HS-5 (cell line): ENCODE data around the gene SPINT2.
"Not testable (repeated sequence)": the region's sequence is repeated elsewhere in the genome, so short reads cannot be mapped to it uniquely, and the experiment has no call there.

Experiments used
- DNase-seq: peaks from one replicate; pipeline ENCODE4 v3.0.0-alpha.2; 2012; ENCODE audit warnings: low read depth

SPINT2 gene, protein sequence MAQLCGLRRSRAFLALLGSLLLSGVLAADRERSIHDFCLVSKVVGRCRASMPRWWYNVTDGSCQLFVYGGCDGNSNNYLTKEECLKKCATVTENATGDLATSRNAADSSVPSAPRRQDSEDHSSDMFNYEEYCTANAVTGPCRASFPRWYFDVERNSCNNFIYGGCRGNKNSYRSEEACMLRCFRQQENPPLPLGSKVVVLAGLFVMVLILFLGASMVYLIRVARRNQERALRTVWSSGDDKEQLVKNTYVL

DNA sequence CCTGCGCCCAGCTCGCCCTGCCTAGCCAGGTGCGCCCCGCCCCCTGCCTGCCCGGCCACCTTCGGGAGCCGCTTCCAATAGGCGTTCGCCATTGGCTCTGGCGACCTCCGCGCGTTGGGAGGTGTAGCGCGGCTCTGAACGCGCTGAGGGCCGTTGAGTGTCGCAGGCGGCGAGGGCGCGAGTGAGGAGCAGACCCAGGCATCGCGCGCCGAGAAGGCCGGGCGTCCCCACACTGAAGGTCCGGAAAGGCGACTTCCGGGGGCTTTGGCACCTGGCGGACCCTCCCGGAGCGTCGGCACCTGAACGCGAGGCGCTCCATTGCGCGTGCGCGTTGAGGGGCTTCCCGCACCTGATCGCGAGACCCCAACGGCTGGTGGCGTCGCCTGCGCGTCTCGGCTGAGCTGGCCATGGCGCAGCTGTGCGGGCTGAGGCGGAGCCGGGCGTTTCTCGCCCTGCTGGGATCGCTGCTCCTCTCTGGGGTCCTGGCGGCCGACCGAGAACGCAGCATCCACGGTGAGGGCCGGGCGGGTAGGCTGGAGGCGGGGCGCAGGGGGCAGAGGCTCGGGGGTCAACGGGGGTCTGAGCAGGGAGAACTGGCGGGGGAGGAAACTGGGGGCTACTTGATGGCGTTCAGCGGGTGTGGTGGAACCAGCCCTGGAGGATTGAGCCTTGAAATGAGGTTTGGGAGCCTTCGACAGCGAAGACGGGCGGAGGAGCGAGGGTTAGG is at the start of gene SPINT2:
SPINT2 (plus strand) TSS at position 88 of the 727 bp plus-strand sequence; CDS start at position 408, 320 bp downstream.
- no peak for DNase-seq

DNA sequence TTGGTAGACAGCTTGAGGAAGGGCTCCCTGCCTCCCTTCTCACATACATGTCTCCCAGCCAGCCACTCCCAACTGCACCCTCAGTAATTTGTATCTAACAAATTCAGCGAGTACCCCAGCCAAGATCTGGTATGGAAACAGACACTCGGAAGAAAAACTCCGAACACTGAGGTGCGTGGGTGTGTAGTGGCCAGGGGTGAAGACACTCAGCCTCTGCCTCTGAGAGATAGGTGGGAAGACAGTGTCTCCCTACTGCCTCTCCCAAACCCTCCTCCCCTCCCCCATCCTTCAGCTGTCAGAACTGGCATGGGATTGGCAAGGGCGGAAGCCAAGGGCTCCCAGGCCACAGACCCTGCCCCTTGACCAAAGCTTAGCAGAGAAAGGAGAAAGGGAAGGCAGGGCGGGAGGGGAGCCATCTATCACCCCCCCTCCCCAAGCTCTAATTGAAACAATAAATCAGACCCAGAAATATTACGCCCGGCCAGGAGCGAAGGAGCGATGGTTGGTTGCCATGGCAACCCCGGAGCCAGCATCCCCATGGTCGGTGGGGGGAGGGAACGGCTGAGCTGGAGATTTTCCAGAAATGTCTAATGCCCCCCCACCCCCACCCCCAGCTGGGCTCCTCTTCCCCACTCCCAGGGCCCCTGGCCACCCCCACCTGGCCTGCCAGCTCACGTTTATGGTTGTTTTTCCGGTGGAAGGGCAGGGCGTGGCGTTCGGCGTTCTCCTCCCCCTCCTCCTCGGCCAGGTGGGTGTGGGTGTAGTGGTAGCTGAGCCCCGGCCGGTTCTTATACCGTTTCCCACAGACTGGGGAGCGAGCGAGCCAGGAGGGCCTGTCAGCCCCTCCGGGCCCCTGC is 47.4 kb upstream of the SPINT2 start:
- no peak for DNase-seq

DNA sequence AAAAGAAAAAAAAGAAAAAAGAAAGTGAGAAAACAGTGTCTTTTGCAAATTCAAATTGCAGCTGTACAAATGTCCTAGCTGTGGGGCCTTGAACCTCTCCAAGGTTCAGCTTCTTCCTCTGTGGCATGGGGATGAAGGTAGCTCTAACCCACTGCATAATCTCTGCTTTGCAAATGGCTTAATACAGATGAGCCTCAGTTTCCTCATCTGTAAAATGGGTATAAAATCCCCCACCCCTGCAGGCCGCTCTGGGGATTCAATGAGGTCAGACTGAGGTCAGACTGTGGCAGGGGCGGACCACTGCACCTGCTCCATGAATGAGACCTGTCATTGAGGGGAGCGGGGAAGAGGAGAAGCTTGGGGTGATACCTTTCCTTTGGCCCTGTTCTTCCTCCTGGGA is 46.2 kb upstream of the SPINT2 start:
- DNase-seq = no peak

DNA sequence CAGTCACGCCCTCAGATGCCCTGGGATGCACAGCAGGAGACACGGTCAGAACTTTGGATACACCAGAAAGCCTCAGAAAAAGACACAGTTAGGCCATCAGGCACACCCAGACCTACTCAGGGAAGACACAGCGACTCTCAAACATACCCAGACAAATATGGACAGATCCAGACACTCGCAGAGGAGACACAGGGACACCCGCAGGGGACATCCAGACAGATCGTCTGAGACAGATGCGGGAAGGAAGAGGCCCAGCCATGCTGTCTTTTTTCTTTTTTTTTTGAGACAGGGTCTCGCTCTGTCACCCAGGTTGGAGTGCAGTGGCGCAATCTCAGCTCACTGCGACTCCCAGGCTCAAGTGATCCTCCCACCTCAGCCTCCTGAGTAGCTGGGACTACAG is 45.2 kb upstream of the SPINT2 start:
- no peak for DNase-seq

DNA sequence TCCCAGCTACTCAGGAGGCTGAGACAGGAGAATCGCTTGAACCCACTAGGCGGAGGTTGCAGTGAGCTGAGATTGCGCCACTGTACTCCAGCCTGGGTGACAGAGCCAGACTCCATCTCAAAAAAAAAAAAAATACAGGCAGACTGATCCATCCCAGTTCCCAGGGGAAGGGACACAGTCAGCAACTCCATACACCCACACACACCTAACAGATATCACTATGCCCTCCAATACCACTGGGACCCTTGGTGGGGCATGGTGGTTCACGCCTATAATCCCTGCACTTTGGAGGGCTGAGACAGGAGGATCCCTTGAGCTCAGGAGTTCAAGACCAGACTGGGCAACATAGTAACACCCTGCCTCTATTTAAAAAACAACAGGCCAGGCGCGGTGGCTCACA is 43.0 kb upstream of the SPINT2 start:
- DNase-seq = no peak

DNA sequence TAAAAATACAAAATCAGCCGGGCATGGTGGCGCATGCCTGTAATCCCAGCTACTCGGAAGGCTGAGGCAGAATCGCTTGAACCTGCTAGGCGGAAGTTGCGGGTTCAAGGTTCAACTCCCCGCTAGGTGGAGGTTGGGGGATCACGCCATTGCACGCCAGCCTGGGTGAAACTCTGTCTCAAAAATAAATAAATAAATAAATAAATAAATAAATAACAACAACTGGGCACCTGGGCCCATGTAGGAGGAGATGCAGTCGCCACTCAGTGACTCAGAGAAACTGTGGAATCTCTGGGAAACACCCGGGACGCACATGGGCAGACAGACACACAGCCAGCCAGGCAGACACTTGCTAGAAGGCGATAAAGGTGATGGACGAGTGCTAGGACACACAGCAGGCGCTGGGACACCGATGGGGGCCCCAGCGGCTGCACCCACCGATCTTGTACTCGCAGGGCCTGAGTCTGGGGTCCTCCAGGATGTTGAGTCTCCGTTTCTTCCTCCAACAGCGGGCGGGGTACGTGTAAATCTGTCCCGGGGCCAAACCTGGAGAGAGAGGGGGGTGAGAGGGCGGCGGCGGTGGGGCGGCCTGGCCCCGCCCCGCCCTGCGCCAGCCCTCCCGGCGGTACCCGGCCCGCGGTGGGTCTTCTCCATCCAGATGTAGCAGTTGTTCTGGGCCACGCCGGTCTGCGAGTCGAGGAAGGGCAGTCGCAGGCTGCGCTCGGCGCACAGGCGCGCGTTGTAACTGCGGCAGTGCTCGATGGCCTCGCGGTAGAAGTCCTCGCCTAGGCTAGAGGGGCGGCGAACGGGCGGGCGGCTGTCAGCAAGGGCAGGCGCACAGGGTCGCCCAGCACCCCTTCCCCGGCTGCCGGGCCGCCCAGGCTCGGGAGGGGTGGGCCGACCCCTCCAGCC is 42.2 kb upstream of the SPINT2 start:
- no peak for DNase-seq

DNA sequence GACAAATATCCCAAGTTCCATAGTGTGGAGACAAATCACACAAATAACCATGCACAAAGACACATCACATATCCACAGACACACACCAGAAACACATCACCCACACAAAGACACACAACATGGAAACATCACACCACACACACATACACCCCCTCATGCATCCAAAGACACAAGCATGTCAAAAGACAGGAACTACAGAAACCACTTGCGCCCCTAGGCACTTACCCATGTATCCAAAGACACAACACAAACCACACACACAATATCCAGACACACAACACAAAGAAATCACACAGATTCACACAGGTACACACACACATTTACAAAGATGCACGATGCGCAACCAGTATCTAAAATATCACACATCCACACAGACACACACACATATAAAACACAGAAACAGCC is 41.3 kb upstream of the SPINT2 start:
- no peak for DNase-seq

DNA sequence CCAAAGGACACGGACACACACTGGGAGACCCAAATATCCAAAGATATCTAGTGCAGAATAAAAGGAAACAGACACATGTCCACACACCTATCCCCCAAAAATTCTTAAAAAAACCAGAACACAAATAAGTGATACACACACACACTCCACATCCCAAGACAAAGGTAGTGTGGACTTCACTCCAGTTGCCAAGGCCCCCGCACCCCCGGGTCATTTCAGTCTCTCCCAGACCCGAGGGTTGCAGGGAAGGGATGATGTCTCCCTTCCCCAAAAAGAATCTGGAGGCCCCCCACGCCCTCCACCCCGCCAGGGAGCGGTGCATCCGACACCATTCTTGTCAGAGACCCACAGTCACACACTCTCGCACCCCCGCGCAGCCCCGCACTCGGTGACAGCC is 40.8 kb upstream of the SPINT2 start:
- no peak for DNase-seq

DNA sequence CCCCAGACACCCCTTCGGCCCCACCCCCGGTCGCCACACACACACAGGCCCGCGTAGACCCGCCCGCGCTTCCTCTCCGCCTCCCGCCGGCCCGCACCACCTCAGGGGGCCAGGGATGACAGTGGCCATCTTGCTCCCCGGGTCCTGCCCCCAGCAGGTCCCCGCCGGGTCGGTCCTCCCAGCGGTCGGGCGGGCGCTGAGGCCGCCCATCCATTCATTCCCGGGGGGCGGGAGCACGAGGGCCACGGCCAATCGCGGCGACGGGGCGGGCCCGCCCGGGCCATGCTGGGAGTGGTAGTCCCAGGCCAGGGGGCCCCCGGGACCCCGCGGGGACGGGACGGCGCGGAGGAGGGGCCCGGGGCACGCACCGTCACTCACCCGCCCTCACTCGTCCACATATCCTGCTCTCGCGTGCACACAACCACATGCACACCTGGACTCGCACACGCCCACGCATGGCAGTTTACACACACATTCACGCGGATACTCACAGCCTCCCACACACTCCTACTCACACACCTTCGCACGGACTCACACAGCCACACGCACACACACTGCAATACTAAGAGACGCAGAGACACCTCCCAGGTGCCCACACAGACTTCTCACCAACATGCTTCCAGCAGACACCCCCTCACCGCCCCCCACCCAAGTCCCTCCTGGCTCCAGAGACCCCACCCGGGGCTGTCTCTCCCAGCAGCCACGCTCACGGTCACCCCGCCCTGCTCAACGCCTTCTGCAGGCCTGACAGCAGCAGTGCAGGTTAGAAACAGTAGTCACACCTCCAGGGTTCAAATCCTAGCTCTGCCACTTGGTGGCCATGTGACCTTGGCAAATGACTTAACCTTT is 40.1 kb upstream of the SPINT2 start, which contains the start of gene DPF1:
DPF1 (minus strand) TSS at position 209 of the 849 bp plus-strand sequence; CDS start at position 129, 80 bp downstream.
- no peak for DNase-seq

DNA sequence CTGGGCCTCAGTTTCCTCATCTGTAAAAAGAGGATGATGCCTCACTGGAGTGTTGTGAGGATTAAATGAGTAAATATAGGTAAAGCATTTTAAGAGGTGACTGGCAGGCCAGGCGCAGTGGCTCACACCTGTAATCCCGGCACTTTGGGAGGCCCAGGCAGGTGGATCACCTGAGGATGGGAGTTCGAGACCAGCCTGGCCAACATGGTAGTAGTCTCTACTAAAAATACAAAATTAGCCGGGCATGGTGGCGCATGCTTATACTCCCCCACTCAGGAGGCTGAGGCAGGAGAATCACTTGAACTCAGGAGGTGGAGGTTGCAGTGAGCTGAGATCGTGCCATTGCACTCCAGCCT is 39.5 kb upstream of the SPINT2 start:
- not testable (repeated sequence) for DNase-seq

DNA sequence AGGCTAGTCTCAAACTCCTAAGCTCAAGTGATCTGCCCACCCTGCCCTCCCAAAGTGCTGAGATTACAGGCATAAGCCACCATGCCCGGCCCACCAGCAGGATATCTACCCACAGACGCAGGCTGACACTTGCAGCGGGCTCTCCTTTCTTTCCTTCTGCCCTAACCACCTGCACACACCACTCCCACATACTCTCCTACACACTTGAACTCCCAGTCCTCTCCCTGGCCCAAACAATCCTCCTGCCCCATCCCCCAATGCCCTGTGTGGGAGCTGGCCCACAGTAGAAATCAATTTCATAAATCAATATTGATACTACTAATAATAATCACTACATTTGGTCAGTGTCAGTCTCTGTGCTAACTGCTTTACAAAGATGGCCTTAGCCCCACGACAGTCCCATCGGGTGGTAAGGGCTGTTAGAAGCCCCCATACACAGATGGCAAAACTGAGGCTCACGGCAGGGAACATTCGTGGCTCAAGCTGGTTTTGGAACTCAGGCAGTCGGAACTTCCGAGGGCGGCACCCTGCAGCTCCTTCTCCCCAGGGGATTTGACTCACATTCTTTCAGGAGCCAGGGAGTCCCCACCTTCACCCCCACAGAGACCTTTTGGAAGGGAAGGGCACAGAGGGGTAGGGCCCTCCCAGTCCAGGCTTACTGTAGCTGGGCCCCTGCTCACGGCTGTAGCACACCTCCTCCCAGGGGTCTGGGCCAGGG is 36.9 kb upstream of the SPINT2 start:
- no peak for DNase-seq

DNA sequence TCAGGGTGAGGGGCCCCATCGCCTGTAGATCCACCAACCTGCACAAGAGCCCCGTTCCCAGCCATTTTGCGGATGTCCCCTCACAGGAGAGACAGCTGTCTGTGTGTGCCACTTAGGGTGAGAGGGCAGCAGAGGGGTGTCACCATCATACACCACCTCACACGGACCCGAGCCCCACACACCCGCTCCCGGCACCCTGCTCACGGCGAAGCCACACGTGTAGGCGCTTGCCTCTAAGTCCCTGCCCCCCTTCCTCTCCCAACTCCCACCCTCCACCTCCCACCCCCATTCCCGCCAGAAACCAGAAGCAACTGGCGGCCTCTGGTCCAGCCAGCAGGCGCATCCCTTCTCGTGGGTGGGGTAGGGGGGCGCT is 36.4 kb upstream of the SPINT2 start:
- DNase-seq = no peak

DNA sequence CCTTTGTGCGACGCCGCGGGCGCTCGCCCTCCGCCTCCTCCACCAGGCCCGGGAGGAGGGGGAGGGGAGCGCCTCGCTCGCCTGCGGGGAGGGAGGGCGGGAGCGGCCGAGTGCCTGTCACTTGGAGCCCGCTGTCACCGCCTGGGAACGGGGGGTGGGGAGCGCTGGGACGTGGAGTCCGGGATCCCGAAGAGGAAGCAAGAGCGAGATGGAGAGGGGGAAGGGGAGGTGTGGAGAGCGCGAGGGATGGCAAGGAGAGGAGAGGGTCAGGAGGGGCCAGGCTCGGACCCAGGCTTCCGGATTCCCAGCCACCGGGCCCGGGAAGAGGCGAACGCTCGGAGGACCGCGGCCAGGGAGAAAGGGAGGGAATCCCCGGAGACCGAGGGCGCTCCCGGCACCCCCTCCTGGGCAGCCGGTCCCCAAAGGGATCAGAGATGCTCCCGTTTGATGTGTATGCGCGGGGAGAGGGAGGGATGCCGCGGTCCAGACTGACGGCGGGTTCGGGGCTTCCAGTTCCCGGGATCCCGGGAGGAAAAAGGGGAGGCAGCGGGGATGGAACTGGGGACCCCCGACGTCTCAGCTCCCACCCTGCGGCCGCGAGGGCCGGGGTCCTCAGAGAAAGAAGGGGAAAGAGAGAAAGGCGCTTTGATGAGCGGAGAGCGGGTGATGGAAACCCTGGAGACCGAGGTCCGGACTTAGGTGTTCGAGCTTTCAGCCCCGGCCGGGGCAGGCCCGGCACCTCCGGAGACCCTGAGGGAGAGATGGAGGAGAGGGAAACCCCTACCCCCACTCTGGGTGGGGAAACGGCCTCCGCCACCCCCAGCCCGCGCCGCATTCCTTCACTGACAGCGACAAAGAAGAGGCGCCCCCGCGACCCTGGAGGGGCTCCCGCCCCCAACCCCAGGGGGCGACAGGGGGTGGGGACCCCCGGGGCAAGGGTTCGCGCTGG is 35.6 kb upstream of the SPINT2 start:
- DNase-seq = no peak

DNA sequence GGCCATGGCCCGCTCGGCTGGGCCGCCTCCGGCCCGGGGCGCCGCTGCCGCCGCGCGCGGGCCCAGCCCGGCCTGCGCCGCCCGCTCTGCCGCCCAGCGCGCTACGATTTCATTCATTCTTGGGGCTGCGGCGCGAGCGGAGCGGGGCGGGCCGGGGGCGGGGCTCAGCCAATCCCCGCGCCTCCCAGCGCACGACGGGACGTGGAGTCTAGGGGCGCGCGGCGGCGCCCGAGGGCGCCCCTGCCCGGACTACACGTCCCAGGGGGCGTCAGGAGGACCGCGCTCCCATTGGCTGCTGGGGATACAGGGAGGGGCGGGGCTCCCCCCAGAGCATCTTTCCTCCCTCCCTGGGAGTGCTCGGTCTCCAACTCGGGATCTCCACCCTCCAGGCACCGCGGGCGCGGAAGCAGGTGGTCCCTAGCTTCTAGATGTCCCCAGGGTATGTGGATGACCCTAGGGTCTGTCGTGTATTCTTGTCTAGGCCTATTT is 34.7 kb upstream of the SPINT2 start:
- DNase-seq = peak; percentile 43

DNA sequence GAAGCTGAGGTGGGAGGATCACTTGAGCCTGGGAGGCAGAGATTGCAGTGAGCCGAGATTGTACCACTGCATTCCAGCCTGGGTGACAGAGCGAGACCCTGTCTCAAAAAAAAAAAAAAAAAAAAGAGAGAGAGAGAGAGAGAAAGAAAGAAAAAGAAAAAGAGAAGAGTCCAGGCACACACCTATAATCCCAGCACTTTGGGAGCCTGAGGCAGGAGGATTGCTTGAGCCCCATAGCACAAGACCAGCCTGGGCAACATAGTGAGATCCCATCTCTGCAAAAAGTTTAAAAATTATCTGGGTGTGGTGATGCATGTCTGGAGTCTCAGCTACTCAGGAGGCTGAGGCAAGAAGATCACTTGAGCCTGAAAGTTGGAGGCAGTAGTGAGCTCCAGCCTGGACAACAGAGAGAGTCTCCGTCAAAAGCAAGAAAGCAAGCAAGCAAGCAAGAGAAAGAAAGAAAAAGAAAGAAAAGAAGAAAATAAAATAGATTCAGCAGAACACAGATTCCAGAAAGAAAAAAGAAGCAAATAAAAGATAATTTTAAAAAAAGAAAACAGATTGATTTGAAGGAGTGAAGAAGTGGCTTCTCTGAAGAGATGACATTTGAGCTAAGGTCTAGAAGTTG is 33.8 kb upstream of the SPINT2 start:
- not testable (repeated sequence) for DNase-seq

DNA sequence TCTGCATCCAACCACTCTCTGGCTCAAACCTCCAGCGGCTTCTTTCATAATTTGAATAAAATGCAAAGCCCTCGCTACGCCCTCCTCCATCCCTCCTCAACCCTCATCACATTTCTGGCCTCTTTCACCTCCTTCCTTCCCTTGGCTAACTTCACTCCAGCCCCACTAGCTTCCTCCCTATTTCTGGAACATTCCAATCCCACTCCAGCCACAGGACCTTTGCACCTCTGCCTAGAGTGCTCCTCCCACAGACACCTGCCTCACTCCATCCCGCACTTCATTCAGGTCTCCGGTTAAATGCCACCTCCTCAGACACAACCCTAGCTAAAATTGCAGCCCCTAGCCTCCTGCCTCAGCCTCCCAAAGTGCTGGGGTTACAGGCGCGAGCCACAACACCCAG is 32.5 kb upstream of the SPINT2 start:
- DNase-seq = no peak

DNA sequence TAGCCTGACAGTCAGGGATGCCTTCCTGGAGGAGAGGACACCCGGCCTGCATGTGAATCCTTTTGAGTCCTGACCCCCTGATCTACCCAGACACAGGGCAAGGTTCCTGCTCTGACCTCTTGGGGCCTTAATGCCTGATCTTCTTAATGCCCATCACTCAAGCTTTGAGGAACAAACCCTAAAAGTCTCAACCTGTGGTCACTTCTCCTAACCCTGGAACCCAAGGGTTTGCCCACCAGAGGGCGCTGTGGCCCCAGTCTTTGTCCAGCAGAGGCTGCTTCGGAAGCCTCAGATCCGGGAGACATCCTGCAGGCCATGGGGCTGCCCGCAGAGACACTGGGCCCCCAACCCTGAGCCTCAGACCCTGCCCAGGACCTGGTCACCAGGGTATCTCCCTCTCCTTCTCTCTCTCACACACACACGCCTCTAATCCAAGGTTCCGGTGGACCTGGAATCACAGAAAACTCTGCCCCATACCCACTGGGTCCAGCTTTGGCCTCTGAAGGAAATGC is 30.6 kb upstream of the SPINT2 start:
- no peak for DNase-seq

DNA sequence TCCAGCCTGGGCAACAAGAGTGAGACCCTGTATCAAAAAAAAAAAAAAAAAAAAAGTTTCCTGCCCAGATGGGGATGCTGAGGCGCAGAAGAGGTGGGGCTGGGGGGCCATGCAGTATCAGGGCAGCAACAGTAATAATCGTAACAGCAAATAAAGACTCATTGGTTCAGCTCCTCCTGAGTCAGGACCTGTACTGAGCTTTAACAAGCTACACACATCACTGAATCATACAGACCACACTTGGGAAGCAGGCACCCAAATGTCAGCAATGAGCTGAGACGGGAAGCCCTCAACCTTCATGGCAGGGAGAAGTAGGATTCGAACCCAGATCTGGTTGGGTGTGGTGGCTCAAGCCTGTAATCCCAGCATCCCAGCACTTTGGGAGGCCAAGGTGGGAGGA is 29.8 kb upstream of the SPINT2 start:
- DNase-seq = no peak
